ENCODE measurements around the gene DIP2A.
"Not testable (repeated sequence)": the region's sequence is repeated elsewhere in the genome, so short reads cannot be mapped to it uniquely, and the experiment has no call there.

Gene DIP2A

DNA sequence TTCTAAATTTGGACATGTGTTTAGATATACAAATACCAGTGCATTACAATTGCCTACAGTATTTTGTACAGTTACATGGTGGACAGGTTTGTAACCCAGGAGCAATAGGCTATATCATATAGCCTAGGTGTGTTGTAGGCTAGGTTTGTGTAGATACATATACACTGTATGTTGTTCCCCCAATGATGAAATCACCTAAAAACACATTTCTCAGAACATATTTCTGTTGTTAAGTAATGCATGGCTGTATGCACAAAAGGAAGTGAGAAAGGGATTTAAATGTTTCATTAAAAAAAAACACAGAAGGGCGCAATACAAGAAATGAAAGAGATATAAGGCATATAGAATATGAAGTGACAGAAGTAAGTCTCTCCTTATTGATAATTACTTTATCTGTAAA is 114.2 kb downstream of the DIP2A start:
- H3K4me3 ChIP-seq (replicated peaks; ENCODE audit: low read depth, low read length) = no peak overlapping the region
- TF ChIP-seq, protein P1, sequence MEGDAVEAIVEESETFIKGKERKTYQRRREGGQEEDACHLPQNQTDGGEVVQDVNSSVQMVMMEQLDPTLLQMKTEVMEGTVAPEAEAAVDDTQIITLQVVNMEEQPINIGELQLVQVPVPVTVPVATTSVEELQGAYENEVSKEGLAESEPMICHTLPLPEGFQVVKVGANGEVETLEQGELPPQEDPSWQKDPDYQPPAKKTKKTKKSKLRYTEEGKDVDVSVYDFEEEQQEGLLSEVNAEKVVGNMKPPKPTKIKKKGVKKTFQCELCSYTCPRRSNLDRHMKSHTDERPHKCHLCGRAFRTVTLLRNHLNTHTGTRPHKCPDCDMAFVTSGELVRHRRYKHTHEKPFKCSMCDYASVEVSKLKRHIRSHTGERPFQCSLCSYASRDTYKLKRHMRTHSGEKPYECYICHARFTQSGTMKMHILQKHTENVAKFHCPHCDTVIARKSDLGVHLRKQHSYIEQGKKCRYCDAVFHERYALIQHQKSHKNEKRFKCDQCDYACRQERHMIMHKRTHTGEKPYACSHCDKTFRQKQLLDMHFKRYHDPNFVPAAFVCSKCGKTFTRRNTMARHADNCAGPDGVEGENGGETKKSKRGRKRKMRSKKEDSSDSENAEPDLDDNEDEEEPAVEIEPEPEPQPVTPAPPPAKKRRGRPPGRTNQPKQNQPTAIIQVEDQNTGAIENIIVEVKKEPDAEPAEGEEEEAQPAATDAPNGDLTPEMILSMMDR (IDR thresholded peaks at IDR 0.05; ENCODE audit: low read length, missing control alignments) = no peak
- DNase-seq (ENCODE audit: low read depth) = no peak

DNA sequence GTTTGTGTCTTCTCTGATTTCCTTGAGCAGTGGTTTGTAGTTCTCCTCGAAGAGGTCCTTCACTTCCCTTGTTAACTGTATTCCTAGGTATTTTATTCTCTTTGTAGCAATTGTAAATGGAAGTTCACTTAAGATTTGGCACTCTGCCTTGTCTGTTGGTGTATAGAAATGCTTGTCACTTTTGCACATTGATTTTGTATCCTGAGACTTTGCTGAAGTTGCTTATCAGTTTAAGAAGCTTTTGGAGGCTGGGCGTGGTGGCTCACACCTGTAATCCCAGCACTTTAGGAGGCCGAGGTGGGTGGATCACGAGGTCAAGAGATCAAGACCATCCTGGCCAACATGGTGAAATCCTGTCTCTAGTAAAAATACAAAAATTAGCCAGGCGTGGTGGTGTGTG is 119.1 kb downstream of the DIP2A start:
- not testable (repeated sequence) for H3K4me3 ChIP-seq (replicated peaks; ENCODE audit: low read depth, low read length); DNase-seq (ENCODE audit: low read depth)

DNA sequence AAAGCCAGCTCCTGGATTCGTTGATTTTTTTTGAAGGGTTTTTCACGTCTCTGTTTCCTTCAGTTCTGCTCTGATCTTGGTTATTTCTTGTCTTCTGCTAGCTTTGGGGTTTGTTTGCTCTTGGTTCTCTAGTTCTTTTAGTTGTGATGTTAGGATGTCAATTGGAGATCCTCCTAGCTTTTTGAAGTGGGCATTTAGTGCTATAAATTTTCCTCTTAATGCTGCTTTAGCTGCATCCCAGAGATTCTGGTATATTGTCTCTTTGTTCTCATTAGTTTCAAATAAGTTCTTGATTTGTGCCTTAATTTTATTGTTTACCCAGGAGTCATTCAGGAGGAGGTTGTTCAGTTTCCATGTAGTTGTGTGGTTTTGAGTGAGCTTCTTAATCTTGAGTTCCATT is 120.7 kb downstream of the DIP2A start:
- not testable (repeated sequence) for H3K4me3 ChIP-seq (replicated peaks; ENCODE audit: low read depth, low read length); DNase-seq (ENCODE audit: low read depth)

DNA sequence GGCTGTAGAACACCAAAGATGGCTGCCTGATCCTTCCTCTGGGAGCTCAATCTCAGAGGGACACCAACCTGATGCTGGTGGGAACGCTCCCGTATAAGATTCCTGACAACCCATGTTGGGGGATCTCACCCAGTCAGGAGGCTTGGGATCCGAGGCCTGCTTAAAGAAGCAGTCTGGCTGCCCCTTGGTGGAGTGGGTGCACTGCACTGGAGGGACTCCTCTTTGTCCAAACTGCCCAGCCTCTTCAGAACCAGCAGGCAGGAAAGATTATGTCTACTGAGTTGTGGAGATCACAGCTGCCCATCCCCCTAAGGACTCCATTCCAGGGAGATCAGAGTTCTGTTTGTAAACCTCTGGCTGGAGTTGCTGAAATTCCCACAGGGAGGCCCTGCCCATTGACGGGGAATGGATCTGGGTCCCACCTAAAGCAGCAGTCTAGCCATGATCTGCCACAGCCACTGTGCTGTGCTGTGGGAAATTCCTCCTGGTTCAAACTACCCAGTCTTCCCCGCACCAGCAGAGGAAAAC is 123.2 kb downstream of the DIP2A start:
- no peak for DNase-seq (ENCODE audit: low read depth)
- no peak overlapping the region for H3K4me3 ChIP-seq (replicated peaks; ENCODE audit: low read depth, low read length)
- TF ChIP-seq, protein P1 (IDR thresholded peaks at IDR 0.05; ENCODE audit: low read length, missing control alignments) = no peak

DNA sequence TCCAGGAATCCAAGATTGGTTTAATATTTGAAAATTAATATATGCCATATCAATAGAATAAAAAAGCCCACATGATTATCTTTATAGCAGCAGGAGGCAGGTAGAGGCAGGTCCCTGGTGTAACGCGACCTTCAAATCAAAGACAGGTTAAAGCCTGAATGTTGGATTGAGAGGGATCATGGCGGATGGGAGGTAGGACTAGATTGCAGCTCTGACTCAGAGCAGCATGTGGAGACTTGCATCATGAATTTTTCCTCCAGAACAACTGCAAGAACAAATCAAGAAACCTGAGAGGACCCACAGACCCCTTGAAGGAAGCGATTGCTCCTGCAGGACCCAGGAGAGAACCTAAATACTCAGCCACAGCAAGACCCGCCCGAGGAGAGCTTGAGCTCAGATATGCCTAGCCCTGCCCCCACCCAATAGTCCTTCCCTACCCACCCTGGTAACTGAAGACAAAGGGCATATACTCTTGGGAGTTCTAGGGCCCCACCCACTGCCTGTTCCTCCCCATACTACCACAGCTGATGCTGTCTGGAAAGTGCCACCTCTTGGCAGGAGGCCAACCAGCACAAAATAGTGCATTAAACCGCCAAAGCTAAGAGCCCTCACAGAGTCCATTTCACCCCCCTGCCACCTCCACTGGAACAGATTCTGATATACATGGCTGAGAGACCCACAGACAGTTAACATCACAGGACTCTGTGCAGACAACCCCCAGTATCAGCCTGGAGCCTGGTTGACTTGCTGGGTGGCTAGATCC is 126.7 kb downstream of the DIP2A start:
- TF ChIP-seq, protein P1 (IDR thresholded peaks at IDR 0.05; ENCODE audit: low read length, missing control alignments) = no peak
- DNase-seq (ENCODE audit: low read depth) = no peak
- no peak overlapping the region for H3K4me3 ChIP-seq (replicated peaks; ENCODE audit: low read depth, low read length)

DNA sequence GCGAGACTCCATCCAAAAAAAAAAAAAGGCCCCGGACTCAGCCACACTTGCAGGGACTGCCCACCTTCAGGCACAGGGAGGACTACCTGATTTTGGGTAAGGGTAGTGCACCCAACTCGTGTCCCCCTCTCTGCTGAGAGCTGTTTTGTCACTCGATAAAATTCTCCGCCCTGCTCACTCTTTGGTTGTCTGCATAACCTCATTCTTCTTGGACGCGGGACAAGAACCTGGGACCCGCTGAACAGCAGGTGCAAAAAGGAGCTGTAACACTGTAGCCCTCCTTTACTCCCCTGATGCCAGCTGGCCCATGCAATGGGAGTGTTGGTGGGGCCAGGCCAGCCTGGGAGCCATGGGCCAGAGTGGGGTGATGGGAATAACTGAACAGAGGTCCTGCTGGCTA is 135.6 kb downstream of the DIP2A start:
- no peak overlapping the region for H3K4me3 ChIP-seq (replicated peaks; ENCODE audit: low read depth, low read length)
- TF ChIP-seq, protein P1 (IDR thresholded peaks at IDR 0.05; ENCODE audit: low read length, missing control alignments) = no peak
- DNase-seq (ENCODE audit: low read depth) = no peak

DNA sequence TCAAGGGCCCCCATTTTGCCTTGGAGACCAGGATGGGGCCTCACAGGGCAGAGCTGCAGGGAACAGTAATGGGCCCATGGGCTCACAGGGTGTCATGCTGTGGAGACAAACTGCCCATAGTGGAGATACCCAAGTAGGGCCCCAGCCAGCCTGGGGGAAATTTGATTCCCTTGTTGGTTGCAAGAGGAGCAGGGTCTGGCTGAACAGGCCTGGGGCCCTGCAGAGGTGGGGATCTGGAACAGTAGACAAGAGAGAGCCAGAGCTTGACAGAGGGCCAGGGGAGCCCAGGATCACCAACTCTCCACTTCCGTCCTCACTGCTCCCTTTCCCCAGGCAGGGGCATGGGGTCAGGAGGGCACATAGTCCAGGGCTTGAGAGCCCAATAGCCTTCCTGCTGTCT is 137.5 kb downstream of the DIP2A start:
- no peak for DNase-seq (ENCODE audit: low read depth)
- TF ChIP-seq, protein P1 (IDR thresholded peaks at IDR 0.05; ENCODE audit: low read length, missing control alignments) = no peak

DNA sequence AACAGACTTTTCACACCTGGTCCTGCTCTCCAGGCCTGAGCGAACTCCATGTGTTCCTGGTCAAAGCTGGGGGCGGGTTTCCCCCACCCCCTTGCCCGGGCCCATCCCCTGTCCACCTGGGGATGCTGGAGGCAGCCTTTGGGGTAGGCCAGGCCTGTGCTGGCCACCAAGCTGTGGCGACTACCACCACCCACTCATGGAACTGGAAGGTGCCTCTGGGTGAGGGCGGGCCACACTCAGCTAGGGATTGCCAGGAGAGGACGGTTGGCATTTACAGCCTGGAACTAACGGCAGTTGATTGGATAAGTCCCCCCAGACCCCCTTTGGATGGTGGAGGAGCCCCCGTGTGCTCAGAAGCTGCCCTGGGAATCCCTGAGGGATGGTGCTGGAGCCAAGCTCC is 138.3 kb downstream of the DIP2A start:
- no peak overlapping the region for H3K4me3 ChIP-seq (replicated peaks; ENCODE audit: low read depth, low read length)
- no peak for DNase-seq (ENCODE audit: low read depth)
- TF ChIP-seq, protein P1 (IDR thresholded peaks at IDR 0.05; ENCODE audit: low read length, missing control alignments) = no peak

More for the DNA sequence above, 137.5 kb downstream of the DIP2A start:
- H3K4me3 ChIP-seq (replicated peaks; ENCODE audit: low read depth, low read length) = no peak overlapping the region

All from fibroblast of pulmonary artery (primary cell).